GM12891 (cell line): Measurements from ENCODE around the gene TERC.
A peak's percentile ranks its signal among the peaks of the same experiment; 100 is the strongest.

Source experiments
- DNase-seq: peaks from one replicate; pipeline ENCODE4 v3.0.0; 2011; ENCODE audit warnings: low spot score; ENCODE audit not compliant: insufficient read length
- FAIRE-seq: peaks from 2 replicates; lab custom pipeline; 2011; peaks lifted over from hg19 to GRCh38; lab: Jason Lieb, UNC
- PAX5 ChIP-seq: IDR thresholded peaks from 2 replicates; pipeline ENCODE4 v1.6.1; 2011; ENCODE audit warnings: low read length, moderate library complexity, mild to moderate bottlenecking; ENCODE audit not compliant: insufficient read depth, severe bottlenecking
- POLR2A ChIP-seq: IDR thresholded peaks from 2 replicates; pipeline ENCODE4 v1.6.1; 2011; ENCODE audit warnings: low read depth, low read length, control low read depth
- POLR2AphosphoS5 ChIP-seq: IDR thresholded peaks from 2 replicates; pipeline ENCODE4 v1.6.1; 2011; ENCODE audit warnings: low read depth, low read length, control low read depth
- POU2F2 ChIP-seq: IDR thresholded peaks from 2 replicates; pipeline ENCODE4 v1.6.1; 2011; ENCODE audit warnings: low read depth, mild to moderate bottlenecking, control low read depth, low read length, moderate library complexity
- SPI1 ChIP-seq: IDR thresholded peaks from 2 replicates; pipeline ENCODE4 v1.6.1; 2011; ENCODE audit warnings: low read depth, low read length, control low read depth
- TAF1 ChIP-seq: IDR thresholded peaks from 2 replicates; pipeline ENCODE4 v1.6.1; 2011; ENCODE audit warnings: low read depth, low read length, control low read depth

Gene TERC

DNA sequence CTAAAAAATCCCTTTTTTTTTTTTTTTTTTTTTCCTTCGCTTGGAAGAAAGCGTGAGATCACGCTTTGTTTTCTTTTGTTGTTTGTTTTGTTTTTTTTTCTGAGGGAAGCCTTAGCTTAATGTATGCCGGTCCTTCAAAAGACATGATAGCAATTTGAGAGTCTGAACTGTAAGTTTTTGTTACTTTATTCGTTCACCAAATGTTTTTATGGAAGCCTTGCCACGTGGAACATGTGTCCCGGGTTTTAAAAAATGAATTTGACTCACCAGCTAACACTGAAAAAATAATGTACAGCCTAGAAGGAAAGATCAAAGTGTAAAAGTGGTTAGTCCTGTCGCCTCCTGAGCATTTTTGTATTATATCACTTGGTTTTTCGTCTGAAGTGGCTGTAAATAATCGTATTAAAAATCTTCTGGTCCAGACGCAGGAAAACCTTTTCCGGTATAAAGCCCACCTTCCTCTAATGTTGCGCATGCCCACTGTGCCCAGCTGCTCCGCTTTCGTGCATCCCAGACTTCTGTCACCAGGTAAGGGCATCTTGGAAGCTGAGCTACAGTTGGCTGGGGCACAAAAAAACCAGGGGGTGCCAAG, 7.5 kb upstream of the TERC start:
- TF ChIP-seq POLR2A (no peak), POU2F2 (no peak), TAF1 (no peak), PAX5 (no peak), POLR2AphosphoS5 (no peak), SPI1 (no peak)
- FAIRE-seq = peak; percentile 9
- DNase-seq = no peak

- peak; percentile 77 for FAIRE-seq
Measured at GRCh38 chr3:169771497-169772304, 6.8 kb upstream of the TERC start.

DNA sequence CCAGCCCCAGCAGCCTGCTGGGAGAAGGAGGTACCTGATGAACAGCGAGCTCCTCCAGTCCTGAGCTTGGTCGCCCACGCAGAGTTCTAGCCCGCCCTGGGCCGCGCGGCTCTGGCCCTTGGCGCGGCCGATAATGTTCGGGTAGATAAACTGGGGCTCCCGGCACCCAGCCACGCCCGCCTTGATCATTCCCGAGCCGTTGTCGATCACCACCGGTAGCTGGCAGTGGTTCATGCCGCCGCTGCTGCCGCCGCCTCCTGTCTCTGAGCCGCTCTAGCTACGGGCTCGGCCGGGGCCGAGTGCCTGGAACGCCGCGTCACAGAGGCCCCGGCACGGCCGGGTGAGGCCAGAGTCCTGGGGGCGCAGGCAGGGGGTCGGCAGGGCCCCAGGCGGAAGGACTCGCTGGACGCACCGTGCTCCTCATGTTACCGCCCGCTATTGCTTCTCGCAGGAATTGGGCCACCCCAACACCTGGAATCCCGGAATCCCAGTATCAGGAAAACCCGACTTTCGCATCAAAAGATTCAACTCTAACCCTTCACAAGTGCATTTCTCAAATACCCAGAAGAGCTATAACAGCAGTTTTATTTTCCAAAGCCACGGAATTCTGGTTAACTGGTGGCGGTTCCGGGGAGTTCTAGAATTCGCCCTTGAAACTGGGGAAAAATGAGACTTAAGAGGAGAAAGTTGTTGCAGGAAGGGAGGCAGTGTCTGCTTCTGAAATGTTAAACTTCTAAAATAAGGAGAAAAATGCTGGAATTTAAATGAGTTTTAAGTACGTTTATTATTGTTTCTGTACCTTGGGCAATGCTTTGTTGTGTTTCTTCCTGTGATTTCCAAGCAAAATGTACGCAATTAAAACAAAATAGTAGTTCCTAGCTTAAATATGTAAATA, 4.7 kb upstream of the TERC start, which contains the start of gene ACTRT3:
ACTRT3 (minus strand) TSS at position 275 of the 895 bp plus-strand sequence; CDS start at position 234, 41 bp downstream.
- FAIRE-seq (peak; percentile 82), DNase-seq (peak; percentile 45)
- TF ChIP-seq POLR2AphosphoS5 (no peak), SPI1 (no peak), POU2F2 (no peak), PAX5 (no peak), TAF1 (no peak), POLR2A (peak; percentile 17; the same call in 1 of the 2 replicates)

More at GRCh38 chr3:169771497-169772304, 6.8 kb upstream of the TERC start:
- no peak for DNase-seq
- peak; percentile 11 for TF ChIP-seq PAX5
- no peak for TF ChIP-seq POLR2A
- TF ChIP-seq POU2F2 = 0 out of 2 replicates have a peak, but pooled peaks have one; percentile 16
- TF ChIP-seq SPI1 = no peak

DNA sequence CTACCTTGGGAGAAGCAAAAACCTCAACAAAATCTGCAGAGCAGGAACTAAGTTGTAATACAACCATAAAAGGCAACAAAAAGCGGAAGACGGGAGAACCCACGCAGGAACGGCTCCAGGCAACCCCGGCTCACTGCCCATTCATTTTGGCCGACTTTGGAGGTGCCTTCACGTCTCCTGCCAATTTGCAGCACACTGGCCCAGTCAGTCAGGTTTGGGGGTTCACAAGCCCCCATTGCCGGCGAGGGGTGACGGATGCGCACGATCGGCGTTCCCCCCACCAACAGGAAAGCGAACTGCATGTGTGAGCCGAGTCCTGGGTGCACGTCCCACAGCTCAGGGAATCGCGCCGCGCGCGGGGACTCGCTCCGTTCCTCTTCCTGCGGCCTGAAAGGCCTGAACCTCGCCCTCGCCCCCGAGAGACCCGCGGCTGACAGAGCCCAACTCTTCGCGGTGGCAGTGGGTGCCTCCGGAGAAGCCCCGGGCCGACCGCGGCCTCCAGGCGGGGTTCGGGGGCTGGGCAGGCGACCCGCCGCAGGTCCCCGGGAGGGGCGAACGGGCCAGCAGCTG, 463 bp downstream of the TERC start:
- TF ChIP-seq POU2F2 (peak; percentile 36; the same call in 1 of the 2 replicates), SPI1 (peak; percentile 81), POLR2A (peak; percentile 52; the same call in 1 of the 2 replicates), PAX5 (no peak), TAF1 (peak; percentile 66), POLR2AphosphoS5 (peak; percentile 78; the same call in 1 of the 2 replicates)
- no peak for DNase-seq

GRCh38 chr3:169760479-169760878, 4.4 kb downstream of the TERC start:
- TF ChIP-seq PAX5 = no peak
- TF ChIP-seq POU2F2 = no peak
- TF ChIP-seq POLR2A = no peak
- TF ChIP-seq SPI1 = no peak
- TF ChIP-seq POLR2AphosphoS5 = no peak
- no peak for TF ChIP-seq TAF1
- DNase-seq (no peak), FAIRE-seq (no peak)

More for the DNA sequence above, 463 bp downstream of the TERC start:
- FAIRE-seq = peak; percentile 90

DNA sequence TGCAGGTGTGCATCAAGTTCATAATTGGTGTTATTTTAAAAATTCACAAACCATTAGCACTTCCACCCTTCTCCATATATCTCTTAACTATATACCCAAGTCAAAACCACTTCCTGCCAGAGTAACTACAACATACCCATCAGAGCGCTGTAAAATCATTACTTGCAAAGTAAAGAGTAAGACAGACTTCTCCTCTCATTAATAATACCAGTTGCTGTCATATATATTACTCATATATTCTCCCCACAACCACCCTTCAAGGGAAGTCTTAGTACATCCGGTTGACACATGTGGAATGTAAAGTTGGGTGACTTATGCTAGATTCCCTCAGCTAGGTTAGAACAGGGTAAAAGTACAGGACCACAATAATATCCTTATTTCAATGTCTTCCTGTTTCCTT, 5.6 kb downstream of the TERC start:
- peak; percentile 66 for FAIRE-seq
- TF ChIP-seq POU2F2 (no peak), SPI1 (no peak; the same call in 1 of the 2 replicates), PAX5 (no peak), TAF1 (no peak), POLR2A (no peak), POLR2AphosphoS5 (no peak)
- no peak for DNase-seq

DNA sequence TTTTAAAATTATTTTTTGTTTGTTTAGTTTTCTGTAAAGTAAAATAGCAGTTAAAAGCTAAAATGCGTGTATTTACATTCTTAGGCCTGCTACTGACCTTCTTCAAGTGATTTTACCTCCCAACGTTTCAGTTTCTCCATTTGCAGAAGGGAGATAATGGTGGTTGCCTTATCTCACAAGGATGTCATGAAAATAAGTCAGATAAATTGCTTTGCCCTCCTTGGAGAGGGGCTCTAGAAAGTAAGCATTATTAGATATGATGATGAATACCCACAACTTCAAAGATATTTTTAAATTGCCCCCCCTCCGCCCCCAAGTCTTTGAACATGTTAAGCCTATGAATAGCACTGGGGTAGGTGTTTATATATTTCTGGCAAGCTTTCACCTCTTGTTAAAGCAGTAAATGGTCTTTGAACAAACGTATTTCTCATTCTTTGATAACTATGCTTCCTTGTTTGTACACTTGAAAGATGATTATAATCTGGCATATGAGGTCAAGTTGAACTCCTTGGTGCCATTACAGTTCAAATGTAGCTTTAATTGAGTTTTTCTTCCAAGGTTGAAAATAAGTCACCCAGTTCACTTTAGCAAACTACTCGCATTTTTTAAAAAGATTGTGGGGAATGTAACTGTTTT, 6.4 kb downstream of the TERC start:
- DNase-seq (no peak), FAIRE-seq (no peak)
- TF ChIP-seq POLR2A (no peak), SPI1 (no peak), POLR2AphosphoS5 (no peak), POU2F2 (no peak), TAF1 (no peak), PAX5 (no peak)

DNA sequence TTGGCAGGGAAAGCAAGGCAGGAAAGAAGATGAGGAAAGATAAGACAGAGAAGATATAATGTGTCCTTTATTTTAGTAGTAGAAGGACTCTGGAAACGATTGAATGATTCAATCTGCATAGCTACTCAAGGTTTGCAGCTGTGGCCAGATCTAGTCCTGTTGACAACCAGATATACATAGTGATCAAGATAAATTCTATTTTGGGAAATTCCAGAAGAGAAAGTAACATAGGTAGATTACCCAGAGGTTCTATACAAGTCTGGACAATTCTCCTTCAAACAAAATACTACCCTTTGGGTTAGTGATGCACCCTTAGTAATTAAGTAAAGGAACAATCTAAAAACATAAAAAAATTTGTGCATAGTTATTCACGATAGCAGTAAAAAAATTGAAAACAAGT, 9.4 kb downstream of the TERC start:
- FAIRE-seq (no peak), DNase-seq (no peak)
- TF ChIP-seq SPI1 (no peak), POLR2AphosphoS5 (no peak), TAF1 (no peak), POLR2A (no peak), POU2F2 (no peak), PAX5 (no peak)
